ENCODE results near the gene PCDHGA10.
"Not testable (repeated sequence)": the region's sequence is repeated elsewhere in the genome, so short reads cannot be mapped to it uniquely, and the experiment has no call there.

The PCDHGA10 gene

GRCh38 chr5:141427783-141428426, 15.1 kb downstream of the PCDHGA10 start:
- FAIRE-seq: no peak

- no peak for FAIRE-seq
Observed at GRCh38 chr5:141430332-141431113, 17.7 kb downstream of the PCDHGA10 start, which contains the start of gene PCDHGA12. TSS of gene PCDHGA12 (plus strand) at chr5:141430507. CDS start at chr5:141430760, 253 bp downstream.

DNA sequence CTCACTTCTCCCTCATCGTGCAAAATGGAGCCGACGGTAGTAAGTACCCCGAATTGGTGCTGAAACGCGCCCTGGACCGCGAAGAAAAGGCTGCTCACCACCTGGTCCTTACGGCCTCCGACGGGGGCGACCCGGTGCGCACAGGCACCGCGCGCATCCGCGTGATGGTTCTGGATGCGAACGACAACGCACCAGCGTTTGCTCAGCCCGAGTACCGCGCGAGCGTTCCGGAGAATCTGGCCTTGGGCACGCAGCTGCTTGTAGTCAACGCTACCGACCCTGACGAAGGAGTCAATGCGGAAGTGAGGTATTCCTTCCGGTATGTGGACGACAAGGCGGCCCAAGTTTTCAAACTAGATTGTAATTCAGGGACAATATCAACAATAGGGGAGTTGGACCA, 18.5 kb downstream of the PCDHGA10 start:
- FAIRE-seq: no peak

DNA sequence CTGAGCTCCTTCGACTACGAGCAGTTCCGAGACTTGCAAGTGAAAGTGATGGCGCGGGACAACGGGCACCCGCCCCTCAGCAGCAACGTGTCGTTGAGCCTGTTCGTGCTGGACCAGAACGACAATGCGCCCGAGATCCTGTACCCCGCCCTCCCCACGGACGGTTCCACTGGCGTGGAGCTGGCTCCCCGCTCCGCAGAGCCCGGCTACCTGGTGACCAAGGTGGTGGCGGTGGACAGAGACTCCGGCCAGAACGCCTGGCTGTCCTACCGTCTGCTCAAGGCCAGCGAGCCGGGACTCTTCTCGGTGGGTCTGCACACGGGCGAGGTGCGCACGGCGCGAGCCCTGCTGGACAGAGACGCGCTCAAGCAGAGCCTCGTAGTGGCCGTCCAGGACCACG, 19.5 kb downstream of the PCDHGA10 start:
- not testable (repeated sequence) for FAIRE-seq

GRCh38 chr5:141432726-141433125, 19.9 kb downstream of the PCDHGA10 start:
- not testable (repeated sequence) for FAIRE-seq

- no peak for FAIRE-seq
Observed at GRCh38 chr5:141434006-141434405, 21.2 kb downstream of the PCDHGA10 start.

GRCh38 chr5:141437221-141437620, 24.4 kb downstream of the PCDHGA10 start:
- FAIRE-seq: no peak

- FAIRE-seq: no peak
Observed at GRCh38 chr5:141439411-141440141, 26.8 kb downstream of the PCDHGA10 start.

DNA sequence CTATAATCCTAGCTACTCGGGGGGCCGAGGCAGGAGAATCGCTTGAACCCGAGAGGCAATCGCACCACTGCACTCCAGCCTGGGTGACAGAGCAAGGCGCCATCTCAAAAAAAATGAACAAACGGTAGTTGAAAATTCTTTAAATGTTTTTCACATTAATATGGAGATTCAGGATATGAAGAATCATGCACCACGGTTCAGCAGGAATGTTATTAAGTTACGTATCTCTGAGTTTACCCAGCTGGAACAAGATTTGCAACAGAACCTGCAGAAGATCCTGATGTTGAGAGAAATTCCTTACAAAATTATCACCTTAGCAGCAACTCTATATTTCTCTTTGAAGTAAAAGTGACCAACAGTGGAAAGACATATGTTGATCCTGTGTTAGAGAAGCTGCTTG, 27.6 kb downstream of the PCDHGA10 start:
- FAIRE-seq: no peak

DNA sequence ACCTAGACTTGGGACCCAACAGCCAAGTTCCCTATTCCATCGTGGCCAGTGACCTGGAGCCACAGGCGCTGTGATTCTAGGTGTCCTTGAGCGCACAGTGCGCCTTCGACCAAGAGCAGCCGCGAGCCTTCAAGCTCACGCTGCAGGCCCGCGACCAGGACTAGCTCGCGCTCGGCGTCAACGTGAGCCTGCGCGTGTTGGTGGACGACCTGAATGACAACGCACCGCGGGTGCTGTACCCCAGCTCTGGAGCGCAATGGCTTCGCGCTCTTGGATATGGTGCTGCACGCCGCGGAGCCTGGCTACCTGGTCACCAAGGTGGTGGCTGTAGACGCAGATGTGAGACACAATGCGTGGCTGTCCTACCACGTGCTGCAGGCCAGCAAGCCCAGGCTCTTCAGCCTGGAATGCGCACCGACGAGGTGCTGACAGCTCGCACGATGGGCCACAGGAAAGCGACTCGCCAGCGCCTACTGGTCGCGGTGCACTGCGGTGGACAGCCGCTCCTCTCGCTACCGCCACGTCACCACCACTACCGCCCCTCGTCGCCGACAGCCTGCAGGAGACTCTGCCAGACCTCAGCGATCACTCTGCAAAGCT, 28.9 kb downstream of the PCDHGA10 start:
- no peak for FAIRE-seq

- no peak for FAIRE-seq
Observed at GRCh38 chr5:141465351-141465750, 52.6 kb downstream of the PCDHGA10 start.

Data from TTC549 (cell line).